ENCODE results near the gene SOX6.
A peak's percentile ranks its signal among the peaks of the same experiment; 100 is the strongest.
"Not testable (repeated sequence)": the region's sequence is repeated elsewhere in the genome, so short reads cannot be mapped to it uniquely, and the experiment has no call there.

Gene SOX6

GRCh38 chr11:16087886-16088285, 268.5 kb downstream of the SOX6 start:
- DNase-seq: no peak

- DNase-seq: no peak
Observed at GRCh38 chr11:16086229-16086819, 270.0 kb downstream of the SOX6 start.

- DNase-seq: no peak
Observed at GRCh38 chr11:16082095-16083055, 274.0 kb downstream of the SOX6 start.

GRCh38 chr11:16081382-16082094, 274.8 kb downstream of the SOX6 start:
- peak; percentile 16 for DNase-seq

GRCh38 chr11:16080688-16081381, 275.5 kb downstream of the SOX6 start:
- peak; percentile 22 for DNase-seq

GRCh38 chr11:16078936-16079335, 277.4 kb downstream of the SOX6 start:
- DNase-seq: no peak

GRCh38 chr11:16070573-16070972, 285.8 kb downstream of the SOX6 start:
- DNase-seq: no peak

GRCh38 chr11:16067268-16067667, 289.1 kb downstream of the SOX6 start:
- DNase-seq: not testable (repeated sequence)

GRCh38 chr11:16059332-16059731, 297.0 kb downstream of the SOX6 start:
- no peak for DNase-seq

GRCh38 chr11:16058671-16059070, 297.7 kb downstream of the SOX6 start:
- no peak for DNase-seq

- DNase-seq: no peak
Observed at GRCh38 chr11:16052750-16053149, 303.6 kb downstream of the SOX6 start.

- DNase-seq: no peak
Observed at GRCh38 chr11:16049611-16050010, 306.7 kb downstream of the SOX6 start.

GRCh38 chr11:16047073-16047472, 309.3 kb downstream of the SOX6 start:
- DNase-seq: no peak

GRCh38 chr11:16043617-16044016, 312.7 kb downstream of the SOX6 start:
- DNase-seq: no peak

- no peak for DNase-seq
Observed at GRCh38 chr11:16041207-16041606, 315.1 kb downstream of the SOX6 start.

GRCh38 chr11:16040151-16040550, 316.2 kb downstream of the SOX6 start:
- DNase-seq: no peak

GRCh38 chr11:16037179-16037578, 319.2 kb downstream of the SOX6 start:
- DNase-seq: no peak

GRCh38 chr11:16036218-16036617, 320.1 kb downstream of the SOX6 start:
- no peak for DNase-seq

- no peak for DNase-seq
Observed at GRCh38 chr11:16034074-16034473, 322.3 kb downstream of the SOX6 start.

- no peak for DNase-seq
Observed at GRCh38 chr11:16032974-16033373, 323.4 kb downstream of the SOX6 start.

- no peak for DNase-seq
Observed at GRCh38 chr11:16031210-16031609, 325.1 kb downstream of the SOX6 start.

- no peak for DNase-seq
Observed at GRCh38 chr11:16030664-16031063, 325.7 kb downstream of the SOX6 start.

- DNase-seq: not testable (repeated sequence)
Observed at GRCh38 chr11:16029151-16029550, 327.2 kb downstream of the SOX6 start.
